ENCODE data around the gene ZNF280A.

DNA sequence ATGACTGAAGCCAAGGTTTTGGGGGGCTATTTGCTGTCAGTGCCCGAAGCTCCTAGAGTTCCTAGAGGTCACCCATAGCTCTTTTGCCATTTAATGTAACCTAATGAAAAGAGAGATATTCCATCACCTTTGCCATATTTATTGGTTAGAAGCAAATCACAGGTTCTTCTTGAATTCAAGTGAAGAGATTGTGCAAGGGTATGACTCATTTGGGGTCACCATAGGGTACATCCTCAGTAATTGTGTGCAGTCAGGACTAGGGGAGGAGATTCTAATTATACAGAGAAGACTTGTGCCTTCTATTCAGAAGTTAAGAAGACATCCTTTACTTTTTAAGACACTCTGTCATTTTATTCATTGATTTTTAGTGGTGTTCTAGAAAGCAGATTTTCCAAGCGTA is 45.9 kb upstream of the ZNF280A start:
- TF ChIP-seq, protein P1, sequence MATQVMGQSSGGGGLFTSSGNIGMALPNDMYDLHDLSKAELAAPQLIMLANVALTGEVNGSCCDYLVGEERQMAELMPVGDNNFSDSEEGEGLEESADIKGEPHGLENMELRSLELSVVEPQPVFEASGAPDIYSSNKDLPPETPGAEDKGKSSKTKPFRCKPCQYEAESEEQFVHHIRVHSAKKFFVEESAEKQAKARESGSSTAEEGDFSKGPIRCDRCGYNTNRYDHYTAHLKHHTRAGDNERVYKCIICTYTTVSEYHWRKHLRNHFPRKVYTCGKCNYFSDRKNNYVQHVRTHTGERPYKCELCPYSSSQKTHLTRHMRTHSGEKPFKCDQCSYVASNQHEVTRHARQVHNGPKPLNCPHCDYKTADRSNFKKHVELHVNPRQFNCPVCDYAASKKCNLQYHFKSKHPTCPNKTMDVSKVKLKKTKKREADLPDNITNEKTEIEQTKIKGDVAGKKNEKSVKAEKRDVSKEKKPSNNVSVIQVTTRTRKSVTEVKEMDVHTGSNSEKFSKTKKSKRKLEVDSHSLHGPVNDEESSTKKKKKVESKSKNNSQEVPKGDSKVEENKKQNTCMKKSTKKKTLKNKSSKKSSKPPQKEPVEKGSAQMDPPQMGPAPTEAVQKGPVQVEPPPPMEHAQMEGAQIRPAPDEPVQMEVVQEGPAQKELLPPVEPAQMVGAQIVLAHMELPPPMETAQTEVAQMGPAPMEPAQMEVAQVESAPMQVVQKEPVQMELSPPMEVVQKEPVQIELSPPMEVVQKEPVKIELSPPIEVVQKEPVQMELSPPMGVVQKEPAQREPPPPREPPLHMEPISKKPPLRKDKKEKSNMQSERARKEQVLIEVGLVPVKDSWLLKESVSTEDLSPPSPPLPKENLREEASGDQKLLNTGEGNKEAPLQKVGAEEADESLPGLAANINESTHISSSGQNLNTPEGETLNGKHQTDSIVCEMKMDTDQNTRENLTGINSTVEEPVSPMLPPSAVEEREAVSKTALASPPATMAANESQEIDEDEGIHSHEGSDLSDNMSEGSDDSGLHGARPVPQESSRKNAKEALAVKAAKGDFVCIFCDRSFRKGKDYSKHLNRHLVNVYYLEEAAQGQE (IDR thresholded peaks at IDR 0.05; ENCODE audit: insufficient read depth in 1 of 2, low read depth in 2 of 2, low read length in 1 of 2): no peak
- TF ChIP-seq, protein P2, sequence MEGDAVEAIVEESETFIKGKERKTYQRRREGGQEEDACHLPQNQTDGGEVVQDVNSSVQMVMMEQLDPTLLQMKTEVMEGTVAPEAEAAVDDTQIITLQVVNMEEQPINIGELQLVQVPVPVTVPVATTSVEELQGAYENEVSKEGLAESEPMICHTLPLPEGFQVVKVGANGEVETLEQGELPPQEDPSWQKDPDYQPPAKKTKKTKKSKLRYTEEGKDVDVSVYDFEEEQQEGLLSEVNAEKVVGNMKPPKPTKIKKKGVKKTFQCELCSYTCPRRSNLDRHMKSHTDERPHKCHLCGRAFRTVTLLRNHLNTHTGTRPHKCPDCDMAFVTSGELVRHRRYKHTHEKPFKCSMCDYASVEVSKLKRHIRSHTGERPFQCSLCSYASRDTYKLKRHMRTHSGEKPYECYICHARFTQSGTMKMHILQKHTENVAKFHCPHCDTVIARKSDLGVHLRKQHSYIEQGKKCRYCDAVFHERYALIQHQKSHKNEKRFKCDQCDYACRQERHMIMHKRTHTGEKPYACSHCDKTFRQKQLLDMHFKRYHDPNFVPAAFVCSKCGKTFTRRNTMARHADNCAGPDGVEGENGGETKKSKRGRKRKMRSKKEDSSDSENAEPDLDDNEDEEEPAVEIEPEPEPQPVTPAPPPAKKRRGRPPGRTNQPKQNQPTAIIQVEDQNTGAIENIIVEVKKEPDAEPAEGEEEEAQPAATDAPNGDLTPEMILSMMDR (IDR thresholded peaks at IDR 0.05): no peak
- no peak for TF ChIP-seq SIN3A (IDR thresholded peaks at IDR 0.05; ENCODE audit: borderline replicate concordance, insufficient read depth, low read depth, low read length)

All from Panc1 (cell line).